Measurements from ENCODE around the gene FOXE3. TPM values are rescaled to one million over a fixed set of nuclear protein-coding genes. Genes with fewer than 3 reads are reported as not detected.
"Not testable (repeated sequence)": the region's sequence is repeated elsewhere in the genome, so short reads cannot be mapped to it uniquely, and the experiment has no call there.

The FOXE3 gene
- total and polyA plus RNA-seq, 8 donors = not detected

DNA sequence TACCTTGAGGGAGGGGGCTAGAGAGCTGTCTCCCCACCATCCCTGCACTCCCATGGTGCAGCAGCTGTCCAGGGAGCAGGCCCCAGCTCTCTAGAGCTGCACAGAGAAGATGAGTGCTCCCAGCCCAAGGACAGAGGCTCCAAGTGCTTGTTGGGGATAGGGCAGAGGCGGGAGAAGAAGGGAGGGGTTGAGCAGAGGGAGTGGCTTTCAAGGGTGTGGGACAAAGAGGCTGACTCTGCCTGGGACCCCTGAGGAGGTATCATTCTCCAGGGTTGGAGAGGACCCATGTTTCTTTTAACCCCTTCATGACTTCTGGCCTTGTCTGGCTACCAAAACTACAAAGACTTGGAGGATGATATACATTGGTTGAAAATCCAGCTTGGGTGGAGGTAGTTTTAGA lies 36.3 kb downstream of the FOXE3 start:
- Histone ChIP-seq H3K27ac (no peak overlapping the region), H3K4me1 (no peaks in the 10 kb centered on the region), H3K9me3 (no peaks in the 10 kb centered on the region), H3K27me3 (peaks cover 23 to 88% of the 10 kb centered on the region in 2 donors), H3K4me3 (no peak overlapping the region), H3K36me3 (no peaks in the 10 kb centered on the region)
- intact Hi-C loops (cut with DNase I) = no loop called here
- TF ChIP-seq, protein P1, sequence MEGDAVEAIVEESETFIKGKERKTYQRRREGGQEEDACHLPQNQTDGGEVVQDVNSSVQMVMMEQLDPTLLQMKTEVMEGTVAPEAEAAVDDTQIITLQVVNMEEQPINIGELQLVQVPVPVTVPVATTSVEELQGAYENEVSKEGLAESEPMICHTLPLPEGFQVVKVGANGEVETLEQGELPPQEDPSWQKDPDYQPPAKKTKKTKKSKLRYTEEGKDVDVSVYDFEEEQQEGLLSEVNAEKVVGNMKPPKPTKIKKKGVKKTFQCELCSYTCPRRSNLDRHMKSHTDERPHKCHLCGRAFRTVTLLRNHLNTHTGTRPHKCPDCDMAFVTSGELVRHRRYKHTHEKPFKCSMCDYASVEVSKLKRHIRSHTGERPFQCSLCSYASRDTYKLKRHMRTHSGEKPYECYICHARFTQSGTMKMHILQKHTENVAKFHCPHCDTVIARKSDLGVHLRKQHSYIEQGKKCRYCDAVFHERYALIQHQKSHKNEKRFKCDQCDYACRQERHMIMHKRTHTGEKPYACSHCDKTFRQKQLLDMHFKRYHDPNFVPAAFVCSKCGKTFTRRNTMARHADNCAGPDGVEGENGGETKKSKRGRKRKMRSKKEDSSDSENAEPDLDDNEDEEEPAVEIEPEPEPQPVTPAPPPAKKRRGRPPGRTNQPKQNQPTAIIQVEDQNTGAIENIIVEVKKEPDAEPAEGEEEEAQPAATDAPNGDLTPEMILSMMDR (IDR thresholded peaks at IDR 0.05) = no peak
- no peak for ATAC-seq
- DNase-seq = no peak

DNA sequence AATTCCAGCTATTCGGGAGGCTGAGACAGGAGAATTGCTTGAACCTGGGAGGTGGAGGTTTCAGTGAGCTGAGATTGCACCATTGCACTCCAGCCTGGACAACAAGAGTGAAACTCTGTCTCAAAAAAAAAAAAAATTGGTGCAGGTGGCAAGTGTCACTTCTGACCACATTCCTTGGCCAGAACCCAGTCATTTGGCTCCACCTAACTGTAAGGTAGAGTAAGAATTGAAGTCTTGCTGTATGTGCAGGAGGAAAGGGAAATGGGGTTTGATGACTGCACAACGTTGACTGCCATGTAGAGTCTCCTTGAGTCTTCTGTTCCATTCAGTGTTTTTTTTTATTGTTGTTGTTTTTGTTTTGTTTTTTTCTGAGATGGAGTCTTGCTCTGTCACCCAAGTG lies 37.8 kb downstream of the FOXE3 start:
- H3K4me3 ChIP-seq; H3K4me1 ChIP-seq; intact Hi-C loops (cut with DNase I); H3K36me3 ChIP-seq; DNase-seq; H3K27ac ChIP-seq; H3K9me3 ChIP-seq: not testable (repeated sequence)
- H3K27me3 ChIP-seq = peaks cover 15 to 88% of the 10 kb centered on the region in 2 donors
- ATAC-seq = peak; percentile 40

DNA sequence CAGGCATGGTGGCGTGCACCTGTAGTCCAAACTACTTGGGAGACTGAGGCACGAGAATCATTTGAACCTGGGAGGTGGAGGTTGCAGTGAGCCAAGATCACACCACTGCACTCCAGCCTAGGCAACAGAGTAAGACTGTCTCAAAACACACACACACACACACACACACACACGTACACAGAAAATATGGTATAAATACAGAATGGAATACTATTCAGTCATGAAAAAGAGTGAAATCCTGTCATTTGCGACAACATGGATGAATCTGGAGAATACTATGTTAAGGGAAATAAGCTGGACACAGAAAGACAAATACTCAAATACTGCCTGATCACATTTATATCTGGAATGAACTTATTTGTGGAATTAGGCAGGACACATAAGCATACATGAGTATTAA lies 40.2 kb downstream of the FOXE3 start:
- Histone ChIP-seq H3K36me3 (no peaks in the 10 kb centered on the region), H3K27ac (no peak overlapping the region), H3K9me3 (no peaks in the 10 kb centered on the region), H3K4me1 (no peaks in the 10 kb centered on the region), H3K4me3 (no peak overlapping the region), H3K27me3 (peaks cover 20 to 88% of the 10 kb centered on the region in 2 donors)
- DNase-seq (no peak), ATAC-seq (no peak)
- TF ChIP-seq, protein P1 (IDR thresholded peaks at IDR 0.05) = no peak
- intact Hi-C loops (cut with DNase I) = no loop called here

DNA sequence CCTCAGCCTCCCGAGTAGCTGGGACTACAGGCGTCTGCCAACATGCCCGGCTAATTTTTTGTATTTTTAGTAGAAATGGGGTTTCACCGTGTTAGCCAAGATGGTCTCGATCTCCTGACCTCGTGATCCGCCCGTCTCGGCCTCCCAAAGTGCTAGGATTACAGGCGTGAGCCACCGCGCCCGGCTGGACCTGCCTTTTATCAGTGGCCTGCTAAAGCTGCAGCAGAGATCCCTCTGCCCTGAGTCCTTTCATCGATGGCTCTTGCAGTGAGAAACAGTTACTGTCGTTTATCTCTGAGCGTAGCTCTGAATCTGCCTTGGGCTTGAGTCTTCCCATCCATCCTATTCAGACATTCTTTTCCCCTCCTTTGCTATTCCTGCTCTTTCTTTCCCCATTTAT lies 41.5 kb downstream of the FOXE3 start:
- H3K4me3 ChIP-seq; intact Hi-C loops (cut with DNase I): not testable (repeated sequence)

DNA sequence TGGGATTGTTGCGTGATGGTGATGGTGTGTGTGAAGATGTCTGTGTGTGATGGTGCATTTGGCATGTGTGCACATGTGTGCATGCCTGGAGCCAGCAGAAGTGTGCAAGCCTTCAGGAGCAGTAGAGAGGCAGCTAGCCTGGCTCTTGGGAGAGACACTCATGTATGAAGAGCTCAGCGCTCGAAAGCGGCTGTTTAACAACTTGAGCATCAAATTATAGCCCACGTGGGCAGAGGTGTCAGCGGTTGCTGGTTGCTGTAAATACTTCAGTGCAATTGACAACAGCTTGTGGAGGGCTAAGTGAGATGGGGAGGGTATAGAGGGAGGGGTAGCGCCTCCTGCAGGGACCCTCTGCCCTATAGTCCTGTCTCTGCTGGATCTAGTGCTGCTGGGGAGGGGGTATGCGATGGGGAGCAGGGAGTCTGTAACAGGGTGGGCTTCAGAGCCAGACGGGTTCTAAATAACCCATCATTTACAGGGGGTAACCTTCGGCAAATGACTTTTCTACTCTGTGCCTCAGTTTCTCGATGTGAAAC lies 43.2 kb downstream of the FOXE3 start:
- ATAC-seq (no peak), DNase-seq (no peak)
- H3K36me3 ChIP-seq = no peaks in the 10 kb centered on the region
- no peaks in the 10 kb centered on the region for H3K9me3 ChIP-seq
- no peak overlapping the region for H3K4me3 ChIP-seq
- H3K4me1 ChIP-seq = no peaks in the 10 kb centered on the region
- peaks cover 31 to 92% of the 10 kb centered on the region in 2 donors for H3K27me3 ChIP-seq
- H3K27ac ChIP-seq = no peak overlapping the region
- TF ChIP-seq, protein P1 (IDR thresholded peaks at IDR 0.05) = no peak
- intact Hi-C loops (cut with DNase I) = no loop called here

More for the DNA sequence above, 41.5 kb downstream of the FOXE3 start:
- not testable (repeated sequence) for ATAC-seq, H3K4me1 ChIP-seq, H3K27ac ChIP-seq, H3K9me3 ChIP-seq, DNase-seq, H3K36me3 ChIP-seq
- peaks cover 31 to 88% of the 10 kb centered on the region in 2 donors for H3K27me3 ChIP-seq

DNA sequence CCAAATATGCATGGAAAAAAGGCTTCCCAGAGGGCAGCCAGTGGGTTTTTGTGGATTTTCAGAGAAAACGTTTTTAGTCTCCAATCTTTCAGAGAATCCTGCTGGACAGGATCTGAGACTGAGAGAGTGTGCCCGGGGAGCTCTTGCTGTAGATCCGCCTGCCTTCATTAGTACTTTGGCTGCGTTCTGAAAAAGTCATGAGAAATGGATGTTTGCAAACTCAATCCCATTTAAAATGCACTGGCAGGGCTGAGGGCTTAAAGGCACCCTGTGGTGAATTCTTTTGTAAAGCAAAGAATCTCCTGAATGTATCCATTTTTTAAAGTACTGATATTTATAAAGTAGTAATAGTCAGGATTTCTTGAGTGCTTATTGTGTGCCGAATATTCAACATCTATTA lies 44.0 kb downstream of the FOXE3 start:
- TF ChIP-seq, protein P1 (IDR thresholded peaks at IDR 0.05) = no peak
- peaks cover 31 to 90% of the 10 kb centered on the region in 2 donors for H3K27me3 ChIP-seq

More for the DNA sequence above, 44.0 kb downstream of the FOXE3 start:
- Histone ChIP-seq H3K27ac (no peak overlapping the region), H3K4me1 (no peaks in the 10 kb centered on the region), H3K4me3 (no peak overlapping the region), H3K9me3 (no peaks in the 10 kb centered on the region), H3K36me3 (no peaks in the 10 kb centered on the region)
- no peak for DNase-seq
- no peak for ATAC-seq
- intact Hi-C loops (cut with DNase I) = no loop called here
